Measurements from ENCODE around the gene HSDL1. TPM values are rescaled to one million over a fixed set of nuclear protein-coding genes. Genes with fewer than 3 reads are reported as not detected.
A peak's percentile ranks its signal among the peaks of the same experiment; 100 is the strongest.

HSDL1 gene
- total RNA-seq, 1 experiment from 2014 or later: 56.5 TPM

DNA sequence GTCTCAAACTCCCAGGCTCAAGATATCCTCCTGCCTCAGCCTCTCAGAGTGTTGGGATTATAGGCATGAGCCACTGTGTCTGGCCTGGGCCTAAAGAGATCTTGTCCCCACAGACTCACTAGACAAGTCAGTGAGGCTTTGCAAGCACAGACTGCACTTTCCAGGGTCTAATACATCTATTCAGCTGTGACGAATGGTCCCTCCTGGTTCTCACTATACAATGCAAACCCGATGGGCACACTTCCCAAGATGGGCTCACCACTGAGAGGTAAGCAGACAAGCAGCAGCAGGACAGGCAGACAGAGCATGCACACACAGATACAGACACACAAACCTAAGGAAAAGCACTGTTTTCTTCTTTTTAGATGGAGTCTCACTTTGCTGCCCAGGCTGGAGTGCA is 37.1 kb downstream of the HSDL1 start:
- no peak for DNase-seq (ENCODE audit: low spot score)

DNA sequence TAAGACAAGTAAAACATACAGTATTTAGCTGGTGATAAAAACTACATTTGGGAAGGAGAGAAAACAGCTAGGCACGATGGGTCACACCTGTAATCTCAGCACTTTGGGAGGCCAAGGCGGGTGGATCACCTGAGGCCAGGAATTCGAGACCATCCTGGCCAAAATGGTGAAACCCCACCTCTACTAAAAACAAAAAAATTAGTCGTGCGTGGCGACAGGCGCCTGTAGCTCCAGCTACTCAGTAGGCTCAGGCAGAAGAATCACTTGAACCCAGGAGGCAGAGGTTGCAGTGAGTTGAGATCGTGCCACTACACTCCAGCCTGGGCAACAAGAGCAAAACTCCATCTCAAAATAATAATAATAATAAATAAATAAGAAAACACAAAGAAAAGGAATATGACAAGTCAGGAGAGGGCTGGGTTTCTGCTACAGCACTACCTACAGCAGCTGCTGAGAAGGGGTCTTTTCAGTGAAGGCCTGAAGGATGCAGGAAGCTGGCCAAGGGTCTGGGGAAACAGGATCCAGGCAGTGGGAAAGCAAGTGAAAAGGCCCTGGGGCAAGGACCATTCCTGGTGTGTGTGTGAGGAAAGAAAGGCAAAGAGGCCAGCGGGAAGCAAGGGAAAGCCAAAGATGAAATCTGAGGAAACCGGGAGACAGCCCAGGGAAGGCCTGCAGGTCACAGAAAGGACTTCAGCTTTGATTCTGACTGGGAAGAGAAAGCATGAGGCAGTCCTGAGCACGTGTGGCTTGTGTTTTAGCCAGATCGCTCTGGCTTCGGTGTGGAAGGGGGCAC is 38.8 kb downstream of the HSDL1 start:
- DNase-seq (ENCODE audit: low spot score): no peak

DNA sequence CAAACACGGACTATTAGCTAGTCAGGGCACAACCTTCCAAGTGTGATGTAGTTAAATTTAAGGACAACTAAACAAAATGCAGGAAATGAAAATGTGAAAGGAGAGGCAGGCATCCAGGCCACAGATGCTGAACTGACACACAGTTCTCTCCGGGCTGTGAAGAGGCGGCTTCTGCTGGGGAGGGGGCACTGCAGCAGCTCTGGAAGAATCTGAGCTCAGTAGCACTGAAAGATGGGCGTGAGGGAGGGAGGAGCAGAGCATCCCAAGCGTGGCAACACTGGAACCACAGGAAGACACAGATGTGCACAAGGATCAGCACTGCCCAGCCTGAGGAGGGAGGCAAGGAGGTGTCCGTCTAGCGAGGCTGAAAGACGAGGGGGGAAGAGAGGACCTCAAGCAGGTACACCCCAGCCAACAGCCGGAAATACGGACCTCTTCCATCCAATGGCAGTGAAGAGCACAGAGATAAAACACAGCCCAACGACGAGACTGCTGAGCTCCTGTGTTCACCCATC is 39.6 kb downstream of the HSDL1 start:
- no peak for DNase-seq (ENCODE audit: low spot score)

DNA sequence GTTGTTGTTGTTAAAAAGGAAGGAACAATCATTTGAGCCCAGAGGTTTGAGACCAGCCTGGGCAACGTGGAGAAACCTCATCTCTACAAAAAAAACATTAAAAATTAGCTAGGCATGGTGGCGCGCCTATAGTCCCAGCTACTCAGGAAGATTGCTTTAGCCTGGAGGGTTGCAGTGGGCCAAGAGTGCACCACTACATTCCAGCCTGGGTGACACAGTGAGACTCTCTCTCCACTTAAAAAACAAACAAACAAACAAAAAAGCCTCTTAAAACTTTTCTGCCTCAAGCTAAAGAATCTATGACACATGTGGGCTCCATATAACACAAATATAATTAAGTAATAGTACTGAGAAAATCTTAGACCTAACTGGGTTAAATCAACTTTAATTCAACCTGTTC is 40.7 kb downstream of the HSDL1 start:
- DNase-seq (ENCODE audit: low spot score): no peak

DNA sequence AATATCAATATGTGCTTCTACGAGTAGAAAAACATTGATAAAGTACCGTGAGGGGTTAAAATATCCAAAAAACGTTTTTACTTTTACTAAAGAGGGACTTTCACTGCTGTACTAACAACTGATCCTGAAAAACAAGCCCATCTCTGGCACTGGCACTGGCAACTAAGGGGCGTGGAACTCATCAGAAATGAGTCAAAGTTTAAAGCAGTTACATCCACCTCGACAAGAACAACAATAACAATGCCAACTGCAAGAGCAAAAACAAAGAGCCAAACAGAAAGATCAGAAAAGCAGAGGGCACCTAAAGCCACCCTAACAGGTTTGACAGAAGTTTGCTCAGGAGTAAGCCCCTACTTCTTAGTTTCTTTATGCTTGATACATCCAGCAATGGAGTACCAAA is 41.3 kb downstream of the HSDL1 start:
- no peak for DNase-seq (ENCODE audit: low spot score)

DNA sequence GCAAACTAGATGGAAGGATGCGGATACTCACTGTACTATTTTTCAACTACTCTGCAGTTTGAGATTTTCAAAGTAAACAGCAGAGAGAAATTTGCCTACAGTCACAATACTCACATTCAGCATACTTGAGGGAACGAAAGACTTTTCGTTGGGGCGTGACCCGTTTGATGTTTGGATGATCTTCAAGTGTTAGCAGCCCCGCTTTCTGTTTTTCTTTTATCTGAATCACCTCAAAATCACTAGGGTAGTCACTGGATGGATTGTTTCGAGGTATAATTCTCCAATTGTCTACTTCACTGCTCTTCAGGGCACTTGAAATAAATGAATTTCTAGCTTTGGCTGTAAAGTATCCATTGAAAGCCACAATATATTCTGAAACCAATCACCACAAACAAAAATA is 46.0 kb downstream of the HSDL1 start:
- peak; percentile 30 for DNase-seq (ENCODE audit: low spot score)

DNA sequence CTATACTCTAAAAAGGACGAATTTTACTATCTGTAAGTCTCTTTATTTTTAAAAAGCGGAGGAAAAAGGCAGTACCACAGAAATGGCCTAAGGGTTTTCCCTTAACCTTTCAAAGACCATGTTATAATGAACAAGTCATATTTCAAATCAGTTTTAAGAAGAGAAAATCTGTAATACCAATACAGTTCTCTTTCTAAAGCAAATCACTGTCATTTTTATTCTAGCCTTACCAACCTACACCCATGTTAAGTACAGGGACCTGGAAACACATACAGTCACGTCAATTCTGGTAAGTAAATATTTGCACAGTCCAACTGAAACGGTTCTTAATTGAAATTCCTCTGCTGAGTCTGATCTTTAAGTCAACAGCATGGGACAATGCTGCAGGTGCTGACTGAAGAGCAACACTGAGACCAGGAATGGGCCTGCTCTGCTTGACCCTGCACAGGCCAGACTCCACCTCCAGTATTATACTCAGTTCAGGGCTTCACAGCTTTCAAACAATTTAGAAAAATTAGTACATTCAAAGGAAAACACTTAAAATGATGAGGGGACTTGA is 48.5 kb downstream of the HSDL1 start:
- no peak for DNase-seq (ENCODE audit: low spot score)

DNA sequence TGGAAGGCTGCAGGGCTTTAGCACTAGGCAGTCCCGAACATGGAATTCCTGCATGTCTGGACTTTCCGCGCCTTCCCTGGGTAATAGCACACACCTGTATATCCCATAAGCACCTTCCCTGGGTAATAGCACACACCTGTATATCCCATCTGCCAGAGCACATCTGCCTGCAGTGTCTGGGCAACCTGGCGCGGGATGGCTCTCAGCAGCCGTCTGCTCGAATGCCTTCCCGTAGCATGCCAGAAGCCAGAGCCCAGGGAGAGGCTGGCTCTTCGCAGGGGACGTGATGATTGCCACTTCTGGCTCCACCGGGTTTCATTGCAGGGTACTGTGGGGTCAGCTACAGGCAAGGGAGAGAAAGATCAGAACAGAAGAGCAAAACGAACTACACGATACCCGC is 49.5 kb downstream of the HSDL1 start:
- no peak for DNase-seq (ENCODE audit: low spot score)

DNA sequence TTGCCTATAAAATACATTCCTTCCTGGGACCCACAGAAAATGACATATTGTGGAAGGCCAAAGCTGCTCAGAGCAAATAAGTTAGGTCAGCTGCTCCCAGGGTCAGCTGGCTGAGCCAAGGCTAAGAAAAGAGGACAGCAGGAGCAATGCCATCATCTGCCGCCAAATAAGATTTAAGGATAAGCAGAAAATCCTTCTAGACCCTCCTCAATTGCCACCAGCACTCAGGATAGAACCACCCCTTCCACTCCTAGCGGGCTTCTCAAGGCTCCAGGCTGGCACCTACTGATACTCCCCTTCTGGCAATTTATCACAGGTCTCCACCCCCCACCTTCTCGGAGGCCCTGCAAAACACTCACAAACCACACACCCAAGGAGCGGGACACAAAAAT is 51.1 kb downstream of the HSDL1 start:
- DNase-seq (ENCODE audit: low spot score): no peak

DNA sequence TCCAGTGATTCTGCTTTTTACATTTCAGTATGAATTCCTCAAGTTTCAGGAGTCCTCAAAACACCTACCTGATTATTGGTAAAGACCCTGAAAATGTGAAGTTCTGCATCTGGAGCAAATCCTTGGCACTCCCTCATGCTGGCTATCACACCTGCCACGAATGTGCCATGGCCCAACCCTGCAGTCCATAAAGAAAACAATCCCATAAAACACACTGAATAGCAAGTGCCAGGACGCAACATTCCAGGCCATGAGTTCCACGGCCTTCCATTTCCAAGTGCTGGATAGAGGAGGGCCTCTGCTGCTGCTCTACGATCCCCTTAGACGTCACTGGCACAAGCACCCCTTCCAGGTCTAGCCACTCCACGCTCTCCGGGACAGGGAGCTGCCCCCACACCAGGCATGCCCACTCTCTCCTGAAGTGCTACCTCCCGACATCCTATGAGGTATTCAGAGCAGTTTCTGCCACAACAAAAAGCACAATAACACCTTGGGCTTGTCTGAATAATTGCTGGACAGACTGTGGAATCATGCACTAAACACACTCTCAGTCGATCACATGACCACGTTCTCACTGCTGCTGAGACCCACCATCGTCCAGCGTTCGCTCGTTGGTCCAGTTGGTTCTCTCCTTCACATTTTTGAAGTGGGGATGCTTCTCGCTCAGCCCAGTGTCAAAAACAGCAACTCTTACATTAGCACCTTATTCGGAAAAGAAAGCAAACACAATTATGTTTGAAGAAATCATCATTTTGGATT is 51.7 kb downstream of the HSDL1 start:
- no peak for DNase-seq (ENCODE audit: low spot score)

DNA sequence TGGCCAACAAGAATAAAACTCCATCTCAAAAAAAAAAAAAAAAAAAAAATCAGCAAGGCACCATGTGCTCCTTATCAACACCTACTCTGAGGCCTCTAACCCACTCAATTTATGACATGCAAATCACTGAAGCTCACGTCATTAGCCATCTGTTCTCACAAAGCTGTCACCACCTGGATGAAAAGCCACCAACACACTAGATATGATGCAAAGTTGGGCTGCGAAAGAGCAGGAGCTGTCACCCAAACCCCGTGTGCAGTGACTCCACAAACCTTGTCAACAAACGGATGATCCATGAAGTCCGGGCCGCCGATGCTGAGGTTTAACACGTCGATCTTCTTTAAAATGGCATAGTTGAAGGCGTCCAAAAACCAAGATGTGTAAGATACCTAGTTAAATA is 53.5 kb downstream of the HSDL1 start:
- DNase-seq (ENCODE audit: low spot score): no peak

DNA sequence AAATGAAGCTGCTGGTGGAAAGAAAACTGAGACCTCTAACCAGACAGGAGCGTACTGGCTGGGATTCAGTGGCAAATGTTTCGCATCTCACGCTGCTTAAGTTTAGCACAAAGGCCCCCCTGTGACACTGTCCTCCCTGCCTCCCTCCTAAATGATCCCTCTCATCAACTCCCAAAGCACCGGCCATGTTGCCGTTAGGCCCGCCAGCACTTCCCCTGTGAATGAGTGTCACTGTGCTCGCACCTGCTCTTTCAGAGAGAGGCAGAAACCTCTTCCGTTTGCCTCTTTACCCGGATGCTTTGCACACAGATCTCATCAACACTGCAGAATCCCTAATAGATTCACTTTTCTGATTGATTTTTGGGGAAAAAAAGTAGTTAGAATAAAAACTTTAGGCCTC is 54.8 kb downstream of the HSDL1 start:
- DNase-seq (ENCODE audit: low spot score): no peak

DNA sequence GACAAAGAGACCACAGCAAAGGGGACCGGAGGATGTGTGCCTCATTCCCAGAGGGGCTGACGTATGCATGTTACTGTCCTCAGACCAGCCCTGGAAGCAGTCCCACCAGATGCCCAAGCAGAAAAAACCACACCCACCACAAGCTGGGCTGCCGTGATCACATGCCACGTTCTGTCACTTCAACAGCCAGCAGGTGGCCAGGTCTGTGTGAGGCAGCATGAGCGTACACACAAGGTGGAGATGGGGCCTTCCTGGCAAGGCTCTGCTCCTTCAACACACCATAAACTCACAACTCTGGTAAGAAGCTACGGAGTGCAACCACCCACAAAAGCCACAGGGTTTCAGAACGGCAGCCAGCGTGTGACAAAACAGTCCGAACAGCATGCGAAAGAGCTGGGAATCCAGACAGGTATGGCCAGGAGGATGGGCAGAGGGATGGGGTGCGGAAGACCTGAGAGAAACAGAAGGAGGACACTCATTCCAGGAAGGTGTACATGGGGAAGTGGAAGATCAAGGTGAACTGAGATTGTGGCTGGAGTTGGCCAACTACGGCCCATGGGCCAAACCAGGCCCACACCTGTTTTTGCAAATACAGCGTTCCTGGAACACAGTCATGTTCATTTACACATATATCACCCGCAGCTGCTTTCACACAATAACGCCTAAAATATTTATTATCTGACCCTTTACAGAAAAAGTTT is 56.1 kb downstream of the HSDL1 start:
- DNase-seq (ENCODE audit: low spot score): no peak

DNA sequence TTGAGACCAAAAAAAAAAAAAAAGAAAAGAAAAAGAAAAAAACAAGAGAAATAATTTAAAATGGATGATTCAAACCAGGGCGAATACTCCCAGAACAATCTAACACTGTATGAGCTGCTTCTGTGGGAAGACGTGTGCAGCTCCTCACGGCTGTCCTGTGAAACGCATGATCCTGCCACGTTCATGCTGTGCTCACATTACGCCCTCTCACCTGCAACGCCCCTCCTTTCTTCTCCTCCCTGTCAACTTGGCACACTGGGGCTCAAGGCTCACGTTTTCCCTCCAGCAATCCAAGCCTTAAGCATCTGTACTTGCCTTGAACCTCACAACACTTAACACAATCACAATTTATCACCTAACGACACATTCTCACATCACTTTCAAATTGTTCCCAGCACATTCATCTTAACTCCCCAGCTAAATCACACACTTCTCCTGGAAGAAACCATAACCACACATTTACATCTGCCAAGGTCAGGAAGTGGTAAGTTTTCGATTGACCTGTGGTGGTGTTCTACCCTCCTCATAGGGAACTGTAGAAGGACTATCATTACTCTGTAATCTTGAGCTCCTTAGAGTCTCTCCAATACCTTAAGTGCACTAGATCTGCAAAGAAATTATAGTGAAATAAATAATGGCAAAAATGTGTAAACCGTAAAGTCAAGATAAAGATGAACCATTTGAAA is 57.4 kb downstream of the HSDL1 start:
- DNase-seq (ENCODE audit: low spot score): no peak

DNA sequence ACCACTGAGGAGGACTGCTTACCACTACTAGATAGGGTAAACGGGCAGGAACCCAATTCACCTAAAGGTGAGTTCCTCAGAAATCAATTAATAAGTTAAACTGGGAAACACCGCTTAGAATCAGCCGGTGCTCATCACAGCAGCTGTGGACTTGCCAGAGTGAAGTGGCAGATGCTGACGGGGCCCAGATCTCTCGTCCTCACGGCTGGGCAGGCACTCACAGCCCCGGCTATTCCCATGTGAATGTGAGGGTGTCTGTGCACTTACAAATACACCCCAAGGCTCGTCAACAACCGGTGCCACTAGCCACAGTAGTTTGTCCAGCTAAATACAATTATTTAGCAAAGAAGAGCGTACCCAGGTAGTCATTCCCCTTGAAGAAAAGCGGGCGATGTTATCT is 58.0 kb downstream of the HSDL1 start:
- no peak for DNase-seq (ENCODE audit: low spot score)

DNA sequence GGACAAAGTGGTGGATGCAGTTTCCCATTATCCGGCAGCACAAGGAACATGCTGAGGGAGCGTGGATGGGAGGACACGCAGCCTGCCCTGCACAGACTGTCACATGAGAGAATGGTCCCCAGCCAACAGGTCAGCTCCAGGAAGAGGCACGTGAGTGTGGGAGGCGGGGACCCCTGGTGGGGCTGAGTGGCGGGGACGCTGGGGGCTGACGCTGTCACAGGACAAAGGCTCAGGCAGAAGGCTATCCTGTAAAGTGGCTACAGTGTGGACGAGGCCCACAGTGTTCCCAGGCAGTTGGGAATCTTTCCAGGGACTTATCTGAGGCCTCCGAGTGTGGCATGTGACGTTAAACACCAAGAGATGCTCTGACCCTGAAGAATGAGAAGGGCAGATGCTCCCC is 58.6 kb downstream of the HSDL1 start:
- DNase-seq (ENCODE audit: low spot score): no peak

DNA sequence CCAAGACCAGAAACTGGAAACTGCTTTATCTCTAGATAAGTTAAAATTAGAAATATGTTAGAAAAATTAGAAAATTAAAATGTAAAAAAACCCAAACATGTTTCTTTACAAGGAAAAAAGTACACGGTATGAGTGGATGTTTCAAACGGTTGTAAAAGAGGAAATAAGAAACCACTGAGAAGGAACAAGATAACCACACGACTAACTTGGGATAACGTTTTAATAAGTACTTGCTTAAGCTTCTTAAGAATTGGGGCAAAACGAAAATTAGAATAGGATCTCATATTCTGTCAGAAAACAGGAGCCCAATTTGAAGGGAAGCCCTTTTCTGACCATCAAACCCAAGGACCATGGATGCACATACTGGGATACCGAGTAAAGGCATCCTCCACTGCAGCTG is 59.2 kb downstream of the HSDL1 start:
- no peak for DNase-seq (ENCODE audit: low spot score)

DNA sequence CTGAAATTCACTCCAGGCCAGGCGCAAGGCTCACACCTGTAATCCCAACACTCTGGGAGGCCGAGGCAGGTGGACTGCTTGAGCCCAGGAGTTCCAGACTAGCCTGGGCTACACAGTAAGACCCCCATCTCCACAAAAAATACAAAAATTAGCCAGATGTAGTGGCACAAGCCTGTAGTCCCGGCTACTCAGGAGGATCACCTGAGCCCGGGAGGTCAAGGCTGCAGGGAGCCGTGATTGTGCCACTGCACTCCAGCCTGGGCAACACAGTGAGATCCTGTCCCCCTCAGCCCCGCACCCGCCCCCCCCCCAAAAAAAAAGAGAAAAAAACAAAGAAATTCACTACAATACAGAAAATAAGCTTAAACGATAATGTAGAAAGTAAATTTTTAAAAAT is 59.7 kb downstream of the HSDL1 start:
- DNase-seq (ENCODE audit: low spot score): no peak

DNA sequence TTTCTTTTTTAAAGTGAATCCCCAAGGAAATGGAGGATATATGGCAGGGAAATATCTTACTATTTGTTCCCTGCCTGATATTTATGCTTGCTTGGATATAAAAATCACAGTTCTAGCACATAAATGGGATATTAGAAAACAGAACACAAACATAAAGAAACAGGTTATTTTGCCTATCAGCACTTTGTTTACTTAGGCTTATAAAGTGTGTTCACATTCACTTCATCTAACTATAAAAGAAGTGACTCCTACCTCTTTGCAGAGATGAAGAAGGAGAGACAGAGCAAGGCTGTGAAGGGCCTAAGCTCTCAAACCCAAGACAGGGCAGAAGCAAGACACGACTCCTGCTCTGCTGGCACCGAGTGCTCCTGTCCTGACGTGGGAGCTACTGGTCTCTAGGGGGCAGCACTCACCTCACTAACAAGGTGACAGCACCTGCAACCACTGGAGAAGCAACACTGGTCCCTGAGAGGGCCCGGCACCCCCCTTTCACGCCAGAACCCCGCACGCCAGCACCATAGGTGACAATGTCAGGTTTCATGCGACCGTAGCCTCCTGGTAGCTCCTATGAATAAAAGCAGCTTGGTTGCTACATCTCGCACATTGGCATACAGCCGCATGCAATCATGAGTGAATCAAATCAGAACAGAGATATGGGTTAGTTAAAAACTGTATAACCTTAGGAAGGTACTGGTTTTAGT is 60.3 kb downstream of the HSDL1 start:
- DNase-seq (ENCODE audit: low spot score): peak; percentile 67

DNA sequence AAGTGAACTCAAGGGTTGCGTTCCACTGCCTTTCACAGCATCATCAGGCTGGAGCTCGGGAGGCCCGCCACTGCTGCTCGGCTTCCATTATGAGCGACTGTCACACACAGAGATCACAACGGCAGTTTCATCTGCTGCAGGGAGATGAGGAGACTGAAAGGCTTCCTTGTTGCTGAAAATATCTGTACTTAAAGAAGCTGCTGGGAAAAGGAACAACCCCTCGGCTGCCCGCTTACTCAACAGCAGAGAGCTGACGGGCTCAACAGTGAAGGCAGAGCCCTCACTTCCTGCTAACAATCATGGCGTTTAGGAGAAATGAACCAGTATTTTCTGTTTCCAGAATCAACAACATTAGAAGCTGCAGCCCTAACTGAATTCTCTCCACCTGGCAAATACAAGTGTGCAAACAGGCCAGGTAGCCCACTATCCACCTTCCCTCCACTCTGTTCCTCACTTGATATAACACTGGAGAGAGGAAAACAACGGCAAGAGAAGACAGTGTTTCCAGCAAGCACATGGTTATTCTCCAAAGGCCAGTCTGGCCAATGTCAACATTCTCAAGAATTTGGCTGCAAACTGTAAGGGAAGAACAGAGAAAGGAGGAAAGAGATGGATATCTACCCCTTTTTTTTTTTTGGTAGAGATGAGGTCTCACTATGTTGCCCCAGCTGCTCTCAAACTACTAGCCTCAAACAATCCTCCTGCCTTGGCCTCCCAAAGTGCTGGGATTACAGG is 62.0 kb downstream of the HSDL1 start:
- no peak for DNase-seq (ENCODE audit: low spot score)

Data from A172 (cell line).